ENCODE data around the gene POU4F1.

Gene POU4F1

DNA sequence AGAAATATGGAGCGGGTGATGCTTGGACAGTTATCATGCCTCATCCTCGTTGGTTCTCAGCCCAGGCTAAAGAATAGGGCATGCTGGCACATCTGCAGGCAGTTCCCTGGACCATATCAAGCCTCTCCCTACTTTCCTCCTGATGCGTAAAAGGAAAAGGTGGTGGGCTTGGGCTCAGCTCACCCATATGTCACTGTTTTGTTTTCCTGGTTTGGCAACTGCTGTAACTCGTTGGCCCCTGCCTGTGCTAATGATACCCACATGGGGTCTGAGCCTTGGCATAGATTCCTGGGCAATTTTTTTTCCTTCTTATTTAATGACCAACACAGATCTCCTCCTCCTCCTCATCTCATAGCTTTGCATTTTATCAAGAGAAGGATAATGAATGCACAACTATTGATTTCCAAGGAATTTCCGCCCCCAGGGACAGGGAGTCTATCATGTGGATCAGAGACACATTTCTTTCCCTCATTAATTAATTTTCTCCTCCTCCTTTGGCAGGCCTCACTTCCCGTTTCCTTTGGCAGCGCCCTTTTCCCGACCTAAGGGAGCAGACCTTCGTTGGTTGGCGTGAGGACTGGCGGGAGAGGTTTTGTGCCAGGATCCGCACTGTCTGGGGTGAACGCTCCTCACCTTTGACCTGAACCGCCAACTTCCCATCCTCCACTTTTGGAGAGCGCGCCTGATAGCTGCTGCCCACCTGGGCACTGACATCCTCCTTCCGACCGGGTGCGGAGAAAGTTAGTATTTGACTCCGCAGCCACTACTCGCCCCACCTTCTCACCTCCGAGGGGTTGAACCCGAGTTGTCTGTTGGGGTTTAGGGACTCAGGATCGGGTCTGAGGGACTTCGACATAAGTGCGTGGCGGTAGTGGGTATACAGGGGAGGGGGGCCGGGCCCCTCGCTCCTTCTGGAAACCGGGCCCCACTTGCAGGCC lies 3.4 kb upstream of the POU4F1 start:
- no peak for DNase-seq

DNA sequence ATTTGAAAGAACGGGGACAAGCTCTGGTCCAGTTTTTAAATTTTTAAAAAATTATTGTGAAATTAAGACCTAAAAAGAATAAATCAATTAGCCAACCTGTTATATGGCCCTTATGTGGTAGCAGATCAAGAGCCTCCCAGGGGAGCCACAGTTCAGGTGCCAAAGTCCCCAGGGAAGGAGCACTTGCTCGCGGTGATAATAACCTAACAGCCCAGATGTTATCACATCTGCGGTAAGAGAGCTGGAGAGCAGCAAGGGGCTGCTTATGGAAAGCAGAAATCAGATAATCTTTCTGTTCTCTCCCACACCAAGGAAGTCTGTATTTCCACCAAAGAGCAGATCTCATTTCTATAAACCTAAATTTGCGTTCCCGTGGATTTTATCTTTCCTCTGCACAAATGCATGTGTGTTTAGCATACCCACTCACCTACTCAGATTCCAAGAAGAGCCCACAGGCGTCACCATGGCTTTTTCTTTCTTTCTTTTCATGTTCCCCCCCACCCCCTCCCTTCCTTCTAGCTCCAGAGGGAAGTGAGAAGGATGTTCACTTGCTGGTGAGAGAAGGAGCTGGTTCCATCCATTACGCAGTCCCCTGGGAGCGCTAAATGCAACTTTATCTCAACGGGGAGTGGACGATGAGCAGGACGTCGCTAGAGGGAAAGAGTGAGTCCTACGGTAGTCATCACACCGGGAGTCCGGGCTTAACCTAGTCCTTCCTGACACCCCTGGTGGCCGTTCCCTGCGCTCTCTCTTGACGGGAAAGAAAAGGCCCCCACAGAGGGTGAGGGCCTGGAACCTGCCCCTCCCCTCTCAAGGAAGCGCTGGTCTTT lies 1.6 kb upstream of the POU4F1 start:
- no peak for DNase-seq

DNA sequence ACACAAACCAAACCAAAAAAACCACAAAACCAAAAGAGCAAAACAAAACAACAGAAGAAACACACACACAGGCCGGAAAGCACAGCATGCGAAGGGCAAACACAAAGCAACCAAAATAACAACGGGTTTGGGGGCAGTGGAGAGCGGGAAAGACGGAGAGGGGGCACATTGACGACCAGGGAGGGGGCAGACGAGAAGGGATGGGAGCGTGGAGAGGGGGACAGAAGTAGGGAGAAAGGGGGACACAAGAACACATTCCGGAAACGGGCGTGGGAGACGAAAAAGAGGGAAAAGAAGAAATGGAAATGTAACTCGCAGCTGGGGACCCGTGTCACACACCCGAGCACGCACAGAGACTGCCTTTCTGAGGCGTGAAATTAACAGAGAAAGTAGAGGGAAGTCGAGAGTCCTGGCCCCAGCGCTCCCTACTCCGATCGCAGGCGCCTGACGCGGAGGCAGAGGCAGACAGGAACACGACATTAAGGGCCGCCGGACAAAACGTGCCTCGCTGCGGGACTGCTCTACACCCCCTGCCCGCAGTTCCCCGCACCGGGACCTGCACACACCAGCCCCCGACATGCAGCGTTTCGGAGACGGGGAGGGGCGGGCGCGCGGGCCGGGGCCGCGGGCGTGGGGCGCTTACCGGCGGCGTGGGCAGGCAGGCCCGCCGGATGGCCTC lies 652 bp downstream of the POU4F1 start:
- no peak for DNase-seq

DNA sequence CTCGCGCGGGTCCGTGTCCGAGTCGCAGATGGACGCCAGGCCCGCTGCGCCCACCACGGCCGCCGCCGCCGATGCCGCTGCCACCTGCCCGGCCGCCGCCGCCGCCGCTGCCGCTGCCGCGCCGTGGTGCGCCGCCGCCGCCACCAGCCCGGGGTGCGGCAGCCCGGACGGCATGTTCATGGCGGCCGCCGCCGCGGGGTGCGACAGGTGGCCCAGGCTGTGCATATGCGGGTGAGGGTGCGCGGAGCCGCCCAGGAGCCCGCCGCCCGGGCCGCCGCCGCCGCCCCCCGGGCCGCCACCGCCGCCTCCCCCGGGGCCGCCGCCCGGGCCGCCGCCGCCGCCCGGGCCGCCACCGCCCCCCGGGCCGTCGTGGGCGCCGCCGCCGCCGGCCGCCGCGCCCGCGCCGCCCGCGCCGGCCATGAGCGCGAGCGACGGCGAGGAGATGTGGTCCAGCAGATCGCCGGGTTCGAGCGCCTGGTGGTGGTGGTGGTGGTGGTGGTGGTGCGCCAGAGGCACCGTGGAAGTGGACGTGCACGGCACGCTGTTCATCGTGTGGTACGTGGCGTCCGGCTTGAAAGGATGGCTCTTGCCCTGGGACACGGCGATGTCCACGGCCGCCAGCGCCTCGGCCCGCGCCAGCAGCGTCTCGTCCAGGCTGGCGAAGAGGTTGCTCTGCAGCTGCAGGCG lies 1.3 kb downstream of the POU4F1 start:
- DNase-seq: no peak

DNA sequence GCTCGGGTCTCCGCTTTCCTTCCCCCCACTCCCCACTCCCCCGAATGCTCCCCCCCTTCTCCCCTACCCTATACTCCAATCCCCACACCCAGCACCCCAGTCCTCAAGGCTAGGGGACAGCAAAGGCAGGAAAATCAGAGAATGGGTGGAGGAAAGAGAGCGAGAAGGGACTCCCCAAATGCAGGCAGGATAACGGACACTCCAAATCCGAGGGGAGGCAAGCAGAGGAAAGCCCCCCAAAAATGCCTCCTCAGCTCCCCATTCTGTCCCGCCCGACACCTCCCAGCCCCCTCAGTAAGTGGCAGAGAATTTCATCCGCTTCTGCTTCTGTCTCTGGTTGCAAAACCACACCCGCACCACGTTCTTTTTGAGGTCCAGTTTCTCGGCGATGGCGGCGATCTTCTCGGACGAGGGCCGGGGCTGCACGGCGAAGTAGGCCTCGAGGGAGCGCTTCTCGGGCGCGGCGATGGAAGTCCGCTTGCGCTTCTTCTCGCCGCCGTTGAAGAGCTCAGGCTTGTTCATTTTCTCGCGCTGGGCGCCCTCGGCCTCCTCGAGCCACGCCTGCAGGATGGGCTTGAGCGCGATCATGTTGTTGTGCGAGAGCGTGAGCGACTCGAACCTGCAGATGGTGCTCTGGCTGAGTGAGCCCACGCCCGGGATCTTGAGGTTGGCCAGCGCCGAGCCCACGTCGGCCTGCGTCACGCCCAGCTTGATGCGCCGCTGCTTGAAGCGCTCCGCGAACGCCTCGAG lies 2.1 kb downstream of the POU4F1 start:
- peak; percentile 22 for DNase-seq

DNA sequence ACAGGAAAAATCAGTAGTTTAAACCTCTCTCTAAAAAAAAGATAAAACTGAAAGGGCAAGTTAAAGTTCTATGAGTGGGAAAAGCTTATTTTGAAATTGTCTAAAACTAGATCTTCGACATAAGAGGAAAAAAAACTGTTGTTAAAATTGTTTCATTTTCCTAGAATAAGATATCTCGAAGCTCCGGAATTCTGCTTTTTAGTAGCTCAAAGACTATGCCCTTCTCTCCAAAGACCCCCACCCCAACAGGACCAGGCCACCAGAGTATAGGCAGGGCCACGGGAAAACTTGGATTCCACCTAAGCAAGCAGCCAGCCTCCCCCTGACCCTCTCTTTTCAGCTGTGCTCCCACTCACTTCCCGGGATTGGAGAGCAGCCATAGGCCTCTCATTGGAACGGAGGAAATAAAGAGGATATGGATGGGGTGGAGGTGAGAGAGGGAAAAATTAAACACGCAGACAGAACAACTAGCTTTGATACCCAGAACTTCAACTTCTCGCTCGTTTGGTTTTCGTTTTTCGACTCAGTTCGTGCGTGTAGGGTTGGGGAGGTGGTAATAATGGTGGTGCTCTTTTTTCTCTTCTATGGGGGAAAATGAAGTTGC lies 3.0 kb downstream of the POU4F1 start:
- DNase-seq: no peak

DNA sequence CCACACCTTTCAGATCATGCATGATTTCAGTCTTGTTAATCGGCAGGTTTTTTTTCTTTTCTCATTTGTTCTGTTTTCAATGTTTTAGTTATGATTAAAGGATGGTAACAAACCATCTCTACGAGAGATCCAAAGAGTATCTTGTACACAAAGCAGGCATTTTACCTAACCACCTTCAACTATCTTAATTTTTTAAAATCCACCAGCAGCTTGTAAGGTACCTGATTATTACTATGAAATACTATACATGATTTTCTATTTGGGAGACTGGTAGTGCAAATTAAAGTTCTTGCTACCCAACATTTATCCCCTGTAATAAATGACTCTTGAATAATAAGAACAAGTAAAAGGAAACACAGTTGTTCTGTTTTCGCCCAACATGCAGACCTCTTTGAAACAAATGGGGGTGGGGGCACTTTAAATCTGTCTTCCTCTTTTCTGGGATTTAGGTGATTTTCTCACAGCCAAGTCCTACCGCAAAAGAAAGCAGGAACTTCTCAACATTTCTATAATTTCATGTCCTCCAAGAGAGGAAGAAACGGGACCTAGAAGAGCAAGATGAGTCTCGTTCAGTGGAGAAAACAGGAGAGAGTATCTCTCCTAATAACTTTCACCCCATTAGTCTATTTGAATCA lies 3.6 kb downstream of the POU4F1 start:
- DNase-seq: no peak

DNA sequence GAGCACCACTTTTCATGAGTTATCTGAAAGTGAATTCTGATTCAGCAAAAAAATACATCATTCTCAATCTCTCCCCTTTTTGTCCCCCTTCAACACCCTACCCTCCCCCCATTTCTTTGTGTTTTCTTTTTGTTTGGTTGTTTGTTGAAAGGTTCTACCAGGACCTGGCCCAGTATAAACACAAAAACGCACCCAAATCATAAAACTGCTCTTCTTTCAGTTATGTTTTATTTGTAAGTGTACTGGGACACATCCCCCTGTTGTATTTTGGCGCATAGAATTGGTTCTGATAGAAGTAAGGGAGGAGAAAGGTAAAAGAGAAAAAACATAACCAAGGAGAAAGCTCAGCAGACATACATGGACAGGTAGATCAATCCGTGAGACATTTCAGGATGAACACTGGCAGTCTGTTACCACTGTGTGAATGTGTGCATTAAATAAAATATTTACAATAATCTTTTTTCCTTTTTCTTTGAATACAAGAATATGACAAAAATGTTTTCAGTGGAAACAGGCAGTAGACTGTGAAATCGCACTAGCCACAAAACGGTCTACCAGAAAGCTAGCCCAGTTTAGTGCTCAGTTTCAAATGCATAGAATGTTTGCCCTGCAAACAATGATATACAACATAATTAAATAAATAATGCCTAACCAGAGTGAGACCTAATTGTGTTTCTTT lies 4.2 kb downstream of the POU4F1 start:
- no peak for DNase-seq

DNA sequence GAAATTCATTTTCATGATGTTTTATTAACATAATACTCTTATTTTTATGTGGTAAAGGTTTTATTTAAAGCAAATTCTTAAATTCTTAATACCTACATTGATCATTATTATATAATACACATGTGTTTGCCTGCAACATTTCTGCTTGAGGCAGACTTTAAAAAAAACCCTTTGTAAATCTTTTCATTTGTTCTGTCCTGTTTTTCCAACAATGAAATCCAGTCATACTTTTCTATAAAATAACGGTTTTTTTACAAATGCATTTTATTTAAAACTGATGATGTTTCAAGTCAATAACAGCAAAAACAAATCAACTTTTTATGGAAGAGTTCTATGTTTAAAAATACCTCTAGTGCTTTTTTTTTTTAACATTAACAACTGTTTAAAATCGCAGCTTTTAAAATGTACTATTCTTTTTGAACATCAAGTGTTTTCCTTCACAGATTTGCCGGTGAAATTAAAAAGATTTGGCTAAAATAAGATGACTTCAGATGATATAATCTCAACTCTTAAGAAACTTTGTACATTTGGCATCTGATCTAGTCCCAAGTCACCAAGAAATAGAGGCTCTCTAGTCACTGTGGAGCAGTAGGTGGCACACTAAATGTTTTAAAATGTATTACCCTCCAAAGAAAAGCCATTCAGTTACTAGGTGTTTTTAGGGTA lies 5.1 kb downstream of the POU4F1 start:
- no peak for DNase-seq

DNA sequence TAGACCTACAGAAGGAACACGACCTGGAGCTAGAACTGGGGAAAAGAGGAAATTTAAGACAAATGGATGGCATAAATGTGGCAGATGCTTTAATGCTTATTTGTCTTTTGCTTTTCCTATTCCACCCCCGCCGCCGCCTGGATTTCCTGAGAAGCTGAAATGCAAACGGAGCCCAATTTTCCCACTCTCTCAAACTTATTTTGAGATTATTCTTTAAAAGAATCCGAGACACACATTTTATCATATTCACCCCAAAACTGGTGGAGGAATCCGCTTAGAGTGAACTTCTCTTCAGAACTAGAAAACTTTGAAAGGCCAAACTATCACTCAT lies 5.8 kb downstream of the POU4F1 start:
- no peak for DNase-seq

DNA sequence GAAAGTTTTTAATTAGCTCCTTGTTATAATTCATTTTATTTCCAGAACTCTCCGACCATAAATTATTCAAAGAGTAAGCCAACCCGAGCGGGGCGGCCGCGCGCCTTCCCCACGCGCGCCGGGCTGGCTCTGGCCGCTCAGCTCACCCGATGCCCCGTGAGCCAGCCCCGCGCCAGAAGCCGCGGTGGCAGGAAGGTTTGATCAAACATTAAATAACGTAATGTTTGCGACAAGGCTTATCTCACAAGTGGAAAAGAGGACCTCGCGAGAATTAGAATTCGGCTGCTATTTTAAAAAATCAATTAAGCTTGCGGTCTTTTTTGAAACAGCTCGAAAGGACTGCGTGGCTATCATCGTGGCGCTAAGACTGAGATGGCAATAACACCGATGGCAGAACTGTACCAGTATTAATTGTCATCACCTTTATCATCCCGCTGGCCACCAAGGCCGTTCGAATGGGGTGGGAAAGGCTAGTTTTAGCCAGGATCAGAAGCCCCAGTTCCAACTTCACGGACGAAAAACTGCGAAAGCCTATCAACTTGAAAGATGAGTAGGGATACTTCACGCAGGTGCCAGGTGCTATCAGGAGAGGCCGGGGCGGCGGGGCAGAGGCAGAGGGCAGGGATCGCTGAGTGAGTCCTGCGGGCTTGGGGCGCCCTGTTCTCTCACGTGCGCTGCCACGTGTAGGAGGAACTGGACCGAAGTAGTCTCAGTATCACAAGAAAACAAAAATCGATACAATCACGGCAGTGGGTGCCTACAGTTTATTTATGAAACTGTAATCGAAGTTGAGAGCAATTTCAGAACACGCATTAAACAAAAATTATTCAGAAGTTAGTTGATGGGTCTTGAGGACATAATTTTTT lies 6.4 kb downstream of the POU4F1 start:
- DNase-seq: no peak

DNA sequence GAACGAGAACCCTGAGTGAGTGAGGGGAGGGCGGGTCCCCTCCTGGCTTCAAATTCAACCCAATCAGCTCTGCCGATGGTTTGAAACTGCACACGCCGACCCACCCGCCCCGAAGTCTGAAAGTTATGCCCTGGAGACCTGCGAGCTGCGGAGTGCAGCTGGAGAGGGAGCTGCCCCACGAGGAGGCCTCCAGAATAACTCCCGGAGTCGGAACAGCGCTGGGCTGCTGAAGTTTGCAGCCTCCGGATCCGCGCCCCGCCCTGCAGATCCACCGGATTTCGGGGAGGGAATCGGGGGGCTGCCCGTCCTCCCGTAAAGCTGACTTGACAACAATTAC lies 7.0 kb downstream of the POU4F1 start:
- no peak for DNase-seq

DNA sequence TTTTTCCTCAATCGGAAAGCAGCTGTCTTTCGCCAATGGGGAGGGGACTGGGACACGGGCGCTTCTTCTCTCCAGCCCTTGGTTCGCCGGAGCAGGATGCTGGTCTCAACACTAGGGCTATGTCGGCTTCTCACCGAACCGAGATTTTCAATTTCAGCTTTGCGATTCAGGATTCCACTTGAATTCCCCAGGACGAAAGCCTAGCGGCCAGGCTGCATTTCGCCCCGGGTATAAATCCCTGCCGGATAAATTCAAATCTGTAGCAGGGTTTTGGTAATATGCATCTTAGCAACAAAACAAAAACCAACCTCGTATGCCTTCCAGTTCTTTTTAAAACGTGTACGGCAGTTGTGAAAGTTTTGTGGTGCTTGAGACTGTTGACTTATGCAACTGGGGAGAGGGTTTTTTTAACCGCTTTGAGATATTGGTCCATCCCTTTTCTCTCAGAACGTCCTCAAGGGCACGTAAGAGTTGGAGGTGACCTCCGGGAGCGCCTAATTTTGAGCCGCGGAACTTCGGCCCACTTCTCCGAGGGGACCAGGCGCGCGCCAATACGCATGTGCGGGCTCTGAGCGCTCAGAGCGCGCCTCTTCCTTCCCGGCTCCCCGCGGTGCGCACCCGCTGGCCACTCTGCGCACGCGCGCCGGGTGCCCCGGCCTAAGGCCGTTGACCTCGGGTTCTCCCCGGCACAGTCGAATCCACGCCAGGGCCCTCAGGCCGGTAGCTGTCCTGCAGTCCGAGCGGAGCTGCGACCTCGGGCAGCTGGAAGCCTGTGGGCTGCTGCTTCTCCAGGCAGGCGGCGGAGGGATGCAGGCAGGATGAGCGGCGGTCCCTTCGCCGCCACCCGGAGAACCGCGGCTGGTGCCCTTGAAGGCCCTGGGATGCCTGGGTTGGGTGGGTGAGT lies 7.6 kb downstream of the POU4F1 start:
- DNase-seq: no peak

DNA sequence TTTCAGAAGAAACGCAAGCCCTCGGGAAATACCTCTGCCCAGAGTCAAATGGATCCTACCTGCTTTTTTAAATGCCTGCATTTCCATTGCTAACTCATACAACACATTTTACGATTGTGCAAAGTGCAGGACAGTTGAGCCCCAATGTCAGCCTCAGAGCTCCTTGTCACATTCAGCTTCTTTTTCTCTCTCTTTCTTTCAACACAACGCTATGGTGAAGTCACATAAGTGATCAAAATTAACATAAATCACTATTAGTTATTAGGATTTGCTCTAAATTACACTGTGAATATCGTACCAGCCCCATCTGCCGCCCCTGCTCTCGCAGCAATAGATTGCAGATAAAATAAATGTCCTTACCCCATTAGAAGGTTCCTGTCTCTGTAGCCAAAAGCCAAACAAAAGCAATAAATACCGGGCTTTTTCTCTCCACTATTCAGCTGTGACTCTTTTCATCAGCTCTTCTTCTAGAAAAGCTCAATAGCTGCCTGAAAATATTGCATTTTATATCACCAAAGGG lies 8.8 kb downstream of the POU4F1 start:
- no peak for DNase-seq

DNA sequence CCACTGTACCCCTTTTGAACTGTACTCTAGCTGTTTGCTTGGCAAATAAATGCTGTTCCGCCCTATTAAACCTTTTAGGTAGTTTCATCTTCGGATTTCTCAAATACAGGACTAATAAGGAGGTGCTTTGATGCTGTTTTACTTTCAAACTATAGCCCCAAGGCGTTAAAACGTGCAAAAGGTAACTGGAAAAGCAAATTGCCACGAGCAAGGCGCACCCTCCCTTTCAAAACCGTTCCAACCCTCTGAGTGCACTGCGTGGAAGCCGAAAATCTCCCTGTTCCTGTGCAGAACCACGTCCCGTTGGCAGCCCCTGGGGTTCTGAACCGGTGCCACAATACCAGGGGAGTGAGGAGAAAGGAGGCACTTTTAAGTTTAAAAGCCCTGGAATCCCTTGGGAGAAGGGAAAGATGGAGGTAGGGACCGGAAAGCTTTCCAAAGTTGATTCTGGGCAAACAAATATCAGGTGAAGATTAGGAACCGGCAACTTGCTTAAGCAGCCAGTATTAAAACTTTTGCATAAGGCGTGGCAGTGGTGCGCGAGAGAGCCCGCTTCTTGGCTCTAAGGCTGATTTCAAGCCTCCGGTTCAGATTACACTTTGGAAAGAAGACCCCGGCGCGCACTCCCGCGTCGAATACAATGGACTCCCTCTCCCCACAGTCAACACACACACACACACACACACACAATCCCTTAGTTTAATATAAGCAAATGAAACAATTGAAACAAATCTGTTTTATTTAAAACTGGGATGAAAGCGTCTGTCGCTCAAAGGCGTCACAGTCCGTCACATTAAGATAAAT lies 9.5 kb downstream of the POU4F1 start:
- DNase-seq: no peak

DNA sequence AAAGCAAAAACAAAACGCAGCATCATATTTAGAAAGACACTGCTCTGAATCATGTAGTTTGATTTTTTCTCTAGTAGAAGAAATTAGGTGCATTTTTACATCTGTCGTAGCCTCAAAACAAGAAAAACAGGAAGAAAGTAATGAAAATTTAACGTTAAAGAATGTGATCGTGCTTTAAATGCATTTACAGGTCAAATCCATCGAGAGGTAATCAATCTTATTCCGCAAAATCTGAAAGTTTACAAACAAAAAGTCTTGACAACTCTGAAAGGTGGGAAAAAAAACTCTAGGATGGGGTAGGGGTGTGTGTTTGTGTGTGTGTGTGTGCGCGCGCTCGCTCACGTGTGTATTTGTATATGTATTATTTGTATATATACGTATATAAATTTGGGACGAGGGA lies 10.2 kb downstream of the POU4F1 start:
- no peak for DNase-seq

DNA sequence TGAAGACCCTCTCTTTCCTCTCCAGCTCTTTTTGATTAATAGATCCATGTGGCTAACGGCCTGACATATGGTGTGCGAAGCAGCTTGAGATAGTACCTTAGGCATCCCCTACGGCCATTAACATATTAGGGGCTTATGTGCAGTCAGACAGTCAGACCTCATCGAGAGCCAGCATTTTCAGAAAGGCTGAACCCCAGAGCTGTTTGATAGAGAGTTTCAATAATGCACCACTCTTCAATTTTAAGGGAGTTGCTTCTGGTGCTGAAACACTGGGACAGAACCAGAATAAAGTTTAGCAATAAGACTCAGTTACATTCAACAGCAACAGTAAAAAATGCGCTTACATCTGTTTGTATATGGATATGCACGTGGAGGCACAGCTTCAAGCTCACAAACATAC lies 10.8 kb downstream of the POU4F1 start:
- no peak for DNase-seq

All from CD4-positive, alpha-beta T cell treated with Interleukin-17A for 4 hours (primary cell).